Retinal pigment epithelial cell (primary cell): ENCODE results near the gene AHCYL2.
A peak's percentile ranks its signal among the peaks of the same experiment; 100 is the strongest.

ENCODE experiments used
- DNase-seq: peaks from one replicate; pipeline ENCODE4 v3.0.0-alpha.2; 2010; ENCODE audit warnings: low read depth
- H3K4me3 ChIP-seq: 2 replicates; pipeline ENCODE4 v1.5.1; 2011; ENCODE audit warnings: mild to moderate bottlenecking, low read length, control low read depth, moderate library complexity
- CTCF ChIP-seq: conservative IDR thresholded peaks from 2 replicates; pipeline ENCODE4 v1.5.1; 2011; ENCODE audit warnings: low read depth, low read length, control low read depth, inconsistent platforms

The AHCYL2 gene

GRCh38 chr7:129433847-129434674 lies 209.2 kb downstream of the AHCYL2 start, which contains the start of gene STRIP2:
TSS of gene STRIP2 (plus strand) at chr7:129434432. CDS start at chr7:129434473, 41 bp downstream.
- peak within 1 kb of the TSS; percentile 97 for H3K4me3 ChIP-seq
- peak; percentile 46 for DNase-seq
- TF ChIP-seq CTCF: peak; percentile 20

- TF ChIP-seq CTCF: no peak
- DNase-seq: no peak
- peak overlapping the region; percentile 97 for H3K4me3 ChIP-seq
Measured at GRCh38 chr7:129434675-129435318, 210.0 kb downstream of the AHCYL2 start.

- TF ChIP-seq CTCF: no peak
- H3K4me3 ChIP-seq: peak overlapping the region; percentile 97
- DNase-seq: no peak
Measured at GRCh38 chr7:129435414-129435829, 210.6 kb downstream of the AHCYL2 start.

GRCh38 chr7:129436335-129436923 lies 211.6 kb downstream of the AHCYL2 start:
- no peak for DNase-seq
- peak overlapping the region; percentile 97 for H3K4me3 ChIP-seq
- TF ChIP-seq CTCF: no peak

GRCh38 chr7:129437190-129437589 lies 212.4 kb downstream of the AHCYL2 start:
- DNase-seq: no peak
- TF ChIP-seq CTCF: no peak
- H3K4me3 ChIP-seq: peak overlapping the region; percentile 97

GRCh38 chr7:129438281-129438838 lies 213.5 kb downstream of the AHCYL2 start:
- H3K4me3 ChIP-seq: peak overlapping the region; percentile 3
- no peak for DNase-seq
- TF ChIP-seq CTCF: no peak
